Gastrocnemius medialis (tissue), 4 donors: ENCODE data around the gene ATG5.

Experiments used
- CTCF ChIP-seq, 5 experiments: fragments of 450-650 bp in 3 of 5; fragments of 200-600 bp in 2 of 5; sonication (generic) in 2 of 5; IDR thresholded peaks in 4 of 5; conservative IDR thresholded peaks in 1 of 5; 1 replicate in 4 of 5; 2 replicates in 1 of 5; pipeline ENCODE4 v1.5.1; 2016 to 2019; ENCODE audit warnings: antibody characterized with exemption in 5 of 5, mild to moderate bottlenecking in 3 of 5, moderate library complexity in 3 of 5
- POLR2A ChIP-seq, 2 donors: fragments of 450-650 bp; IDR thresholded peaks; one replicate each; pipeline ENCODE4 v1.6.1; 2017; ENCODE audit warnings: antibody characterized with exemption in 2 of 2, mild to moderate bottlenecking in 2 of 2, moderate library complexity in 2 of 2

GRCh38 chr6:106220485-106220884 lies 105.1 kb downstream of the ATG5 start:
- TF ChIP-seq POLR2A (IDR thresholded peaks at IDR 0.05): no peak
- no peak for TF ChIP-seq CTCF (IDR thresholded peaks at IDR 0.05 in 4 of 5, conservative IDR thresholded peaks at IDR 0.05 in 1 of 5)
